Measurements from ENCODE around the gene LAMA2.

DNA sequence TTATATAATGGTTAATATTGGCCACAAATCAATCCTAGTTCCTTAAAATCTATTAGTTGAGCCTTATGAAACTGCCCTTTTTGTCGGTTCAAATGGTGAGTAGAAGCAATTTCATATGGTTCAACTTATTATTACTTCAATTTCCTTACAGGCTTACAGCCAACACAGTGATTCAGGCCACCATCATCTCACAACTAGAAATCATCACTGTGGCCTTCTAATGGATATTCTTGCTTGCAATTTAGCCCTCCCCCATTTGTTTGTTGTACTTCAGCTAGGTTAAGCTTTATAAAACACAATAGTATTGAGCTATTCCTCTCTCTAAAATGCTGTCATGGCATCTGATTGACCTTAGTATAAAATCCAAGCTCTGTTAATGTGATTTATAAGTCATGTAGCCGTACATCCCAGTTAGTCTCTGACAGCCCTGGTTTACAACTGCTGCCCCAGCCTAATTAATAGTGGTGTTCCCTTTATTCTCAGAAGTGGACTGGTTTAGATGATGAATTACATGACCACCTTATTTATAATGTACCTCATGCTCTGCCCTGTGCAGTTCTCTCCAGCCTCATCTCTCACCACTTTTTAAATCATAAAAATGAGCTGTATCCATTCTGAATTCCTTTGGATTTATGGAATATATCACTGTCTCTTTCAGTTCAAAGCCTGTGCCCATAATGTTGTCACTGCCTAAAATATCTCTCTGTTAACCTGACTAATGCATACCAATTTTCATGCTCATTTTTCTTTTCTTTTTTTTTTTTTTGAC is 36.7 kb downstream of the LAMA2 start:
- TF ChIP-seq, protein P1, sequence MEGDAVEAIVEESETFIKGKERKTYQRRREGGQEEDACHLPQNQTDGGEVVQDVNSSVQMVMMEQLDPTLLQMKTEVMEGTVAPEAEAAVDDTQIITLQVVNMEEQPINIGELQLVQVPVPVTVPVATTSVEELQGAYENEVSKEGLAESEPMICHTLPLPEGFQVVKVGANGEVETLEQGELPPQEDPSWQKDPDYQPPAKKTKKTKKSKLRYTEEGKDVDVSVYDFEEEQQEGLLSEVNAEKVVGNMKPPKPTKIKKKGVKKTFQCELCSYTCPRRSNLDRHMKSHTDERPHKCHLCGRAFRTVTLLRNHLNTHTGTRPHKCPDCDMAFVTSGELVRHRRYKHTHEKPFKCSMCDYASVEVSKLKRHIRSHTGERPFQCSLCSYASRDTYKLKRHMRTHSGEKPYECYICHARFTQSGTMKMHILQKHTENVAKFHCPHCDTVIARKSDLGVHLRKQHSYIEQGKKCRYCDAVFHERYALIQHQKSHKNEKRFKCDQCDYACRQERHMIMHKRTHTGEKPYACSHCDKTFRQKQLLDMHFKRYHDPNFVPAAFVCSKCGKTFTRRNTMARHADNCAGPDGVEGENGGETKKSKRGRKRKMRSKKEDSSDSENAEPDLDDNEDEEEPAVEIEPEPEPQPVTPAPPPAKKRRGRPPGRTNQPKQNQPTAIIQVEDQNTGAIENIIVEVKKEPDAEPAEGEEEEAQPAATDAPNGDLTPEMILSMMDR (IDR thresholded peaks at IDR 0.05; ENCODE audit: insufficient read depth, low read depth, low read length) = no peak
- TF ChIP-seq EZH2 (IDR thresholded peaks at IDR 0.05; ENCODE audit: insufficient read depth, low read length) = no peak
